Smooth muscle cell (in vitro differentiated cells): Measurements from ENCODE around the gene DUT. TPM values are rescaled to one million over a fixed set of nuclear protein-coding genes. Genes with fewer than 3 reads are reported as not detected.

Experiments
- DNase-seq: peaks from one replicate; lab custom pipeline; 2025; ENCODE audit not compliant: unreplicated experiment; lab: John Stamatoyannopoulos, UW
- H2AFZ ChIP-seq: fragments of 200-600 bp; sonication (generic); 2 replicates; pipeline ENCODE4 v1.6.0; 2016; ENCODE audit warnings: antibody characterized with exemption, low read depth, mild to moderate bottlenecking
- H3F3A ChIP-seq: fragments of 200-600 bp; sonication (generic); 2 replicates; pipeline ENCODE4 v1.6.0; 2017; ENCODE audit warnings: antibody characterized with exemption, low read depth
- H3K27ac ChIP-seq: fragments of 200-600 bp; sonication (generic); 2 replicates; pipeline ENCODE4 v1.5.1; 2016; ENCODE audit warnings: low read depth, mild to moderate bottlenecking
- H3K27me3 ChIP-seq: fragments of 200-600 bp; sonication (generic); 2 replicates; pipeline ENCODE4 v1.6.1; 2016; ENCODE audit warnings: low read depth, mild to moderate bottlenecking
- H3K36me3 ChIP-seq: fragments of 200-600 bp; sonication (generic); 2 replicates; pipeline ENCODE4 v1.5.1; 2016; ENCODE audit warnings: low read depth
- H3K4me1 ChIP-seq: fragments of 200-600 bp; sonication (generic); 2 replicates; pipeline ENCODE4 v1.5.1; 2016; ENCODE audit warnings: low read depth
- H3K4me2 ChIP-seq: fragments of 200-600 bp; sonication (generic); 2 replicates; pipeline ENCODE4 v1.6.0; 2016; ENCODE audit warnings: mild to moderate bottlenecking
- H3K4me3 ChIP-seq: fragments of 200-600 bp; sonication (generic); 2 replicates; pipeline ENCODE4 v1.5.1; 2016; ENCODE audit warnings: mild to moderate bottlenecking
- H3K79me2 ChIP-seq: fragments of 200-600 bp; sonication (generic); 2 replicates; pipeline ENCODE4 v1.6.0; 2016; ENCODE audit warnings: low read depth, mild to moderate bottlenecking
- H3K9ac ChIP-seq: fragments of 200-600 bp; sonication (generic); 2 replicates; pipeline ENCODE4 v1.6.0; 2016; ENCODE audit warnings: low read depth
- H3K9me3 ChIP-seq: fragments of 200-600 bp; sonication (generic); replicated peaks from 2 replicates; pipeline ENCODE4 v1.5.1; 2016; ENCODE audit warnings: low read depth
- H4K20me1 ChIP-seq: fragments of 200-600 bp; sonication (generic); 2 replicates; pipeline ENCODE4 v1.6.0; 2016; ENCODE audit warnings: low read depth
- CTCF ChIP-seq: fragments of 200-600 bp; sonication (generic); IDR thresholded peaks from 2 replicates; pipeline ENCODE4 v1.5.1; 2017; ENCODE audit warnings: borderline replicate concordance, mild to moderate bottlenecking, antibody characterized with exemption; ENCODE audit not compliant: insufficient read depth, poor library complexity, severe bottlenecking
- WGBS: methylation state at CpG from one replicate; pipeline ENCODE4 v1.1.7; 2016; ENCODE audit warnings: low lambda C conversion rate; 5-methylcytosine and 5-hydroxymethylcytosine counted together
- polyA plus RNA-seq: library from polyadenylated mRNA; unstranded; fragments of >200 nt; fragmentation: Nextera tagmentation; extraction: Ambion mirVana; gene quantifications from 2 replicates; pipeline ENCODE4 v1.2.1, GENCODE V29; 2016
- total RNA-seq: library from RNA; depleted of rRNA; stranded (reverse); fragments of >200 nt; gene quantifications from 2 replicates; pipeline ENCODE4 v1.2.3, GENCODE V29; 2014

Gene DUT
- total and polyA plus RNA-seq, 2 experiments from 2014 or later: 80.4 to 116 TPM

GRCh38 chr15:48283396-48284145 is 47.7 kb upstream of the DUT start:
- Histone ChIP-seq H3K27ac (no peak overlapping the region), H4K20me1 (no peaks in the 10 kb centered on the region), H3F3A (no peaks in the 10 kb centered on the region), H3K4me3 (no peak overlapping the region), H3K79me2 (no peaks in the 10 kb centered on the region), H3K9ac (no peak overlapping the region), H3K4me2 (no peak overlapping the region), H3K27me3 (no peaks in the 10 kb centered on the region), H3K4me1 (peaks cover 29% of the 10 kb centered on the region), H3K9me3 (no peaks in the 10 kb centered on the region), H2AFZ (no peak overlapping the region), H3K36me3 (no peaks in the 10 kb centered on the region)
- 68% methylated on average over 6 of the region's 6 CpGs for WGBS
- no peak for DNase-seq
- no peak for TF ChIP-seq CTCF

DNA sequence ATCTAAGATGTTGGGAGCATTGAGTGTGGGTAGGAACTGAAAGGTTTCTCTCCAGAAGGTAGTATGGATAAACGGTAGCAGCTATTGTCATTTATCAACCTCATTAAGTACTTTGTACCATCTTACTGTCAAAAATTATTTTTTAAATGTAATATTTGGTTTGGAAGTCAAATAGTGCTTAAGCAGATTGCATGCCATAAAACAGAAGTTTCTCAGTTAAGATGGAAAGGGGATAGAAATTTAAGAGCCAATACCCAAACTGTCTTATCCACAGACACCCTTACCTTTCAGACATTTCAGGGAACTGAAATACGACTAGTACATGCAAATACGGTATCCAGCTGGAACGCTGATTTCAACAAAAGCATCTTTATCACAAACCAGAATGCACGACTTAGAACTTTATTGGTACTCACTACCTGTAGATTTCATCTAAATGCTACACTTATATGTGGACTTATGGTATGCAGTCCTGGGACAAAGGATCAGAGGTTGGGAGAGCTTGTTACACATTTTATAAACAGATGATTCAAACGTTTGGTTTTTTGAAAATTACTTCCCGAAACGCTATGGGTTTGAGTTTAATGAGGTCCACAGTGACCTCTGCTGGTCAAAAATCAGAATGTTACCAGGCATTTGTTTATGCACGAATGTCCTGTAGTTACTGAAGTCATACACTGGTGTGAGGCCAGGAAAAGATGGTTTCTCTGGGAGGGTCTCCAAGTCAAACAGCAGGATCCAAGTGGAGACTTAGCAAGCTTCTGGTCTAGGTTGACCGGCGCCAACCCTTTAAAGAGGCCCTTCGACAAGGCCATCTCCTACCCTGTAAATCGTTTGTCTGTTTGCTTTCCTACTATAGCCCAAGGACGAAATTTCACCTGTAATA is 45.7 kb upstream of the DUT start:
- Histone ChIP-seq H3K9ac (no peak overlapping the region), H3K4me3 (peak overlapping the region; percentile 21), H3K4me1 (peaks cover 29% of the 10 kb centered on the region), H4K20me1 (no peaks in the 10 kb centered on the region), H3F3A (no peaks in the 10 kb centered on the region), H3K79me2 (no peaks in the 10 kb centered on the region), H3K27me3 (no peaks in the 10 kb centered on the region), H3K4me2 (peak overlapping the region; percentile 73), H3K36me3 (no peaks in the 10 kb centered on the region), H2AFZ (peak overlapping the region; percentile 17), H3K9me3 (no peaks in the 10 kb centered on the region), H3K27ac (no peak overlapping the region)
- 37% methylated on average over 14 of the region's 14 CpGs for WGBS
- peak; percentile 75 for TF ChIP-seq CTCF
- no peak for DNase-seq

GRCh38 chr15:48289628-48290027 is 41.6 kb upstream of the DUT start:
- no peaks in the 10 kb centered on the region for H3F3A ChIP-seq
- H3K4me2 ChIP-seq: no peak overlapping the region
- H3K36me3 ChIP-seq: no peaks in the 10 kb centered on the region
- TF ChIP-seq CTCF: no peak
- H2AFZ ChIP-seq: no peak overlapping the region
- H3K79me2 ChIP-seq: no peaks in the 10 kb centered on the region
- DNase-seq: no peak
- 52% methylated on average over 2 of the region's 2 CpGs for WGBS
- no peaks in the 10 kb centered on the region for H3K27me3 ChIP-seq
- H3K4me1 ChIP-seq: peaks cover 5% of the 10 kb centered on the region
- no peak overlapping the region for H3K4me3 ChIP-seq
- H3K9ac ChIP-seq: no peak overlapping the region
- no peaks in the 10 kb centered on the region for H4K20me1 ChIP-seq
- no peaks in the 10 kb centered on the region for H3K9me3 ChIP-seq
- no peak overlapping the region for H3K27ac ChIP-seq
